Muscle of leg (tissue), 16 donors: ENCODE data around the gene PCP4L1. TPM values are rescaled to one million over a fixed set of nuclear protein-coding genes. Genes with fewer than 3 reads are reported as not detected.

Source experiments
- DNase-seq: peaks from one replicate; pipeline ENCODE4 v3.0.0; 2013
- H3K27ac ChIP-seq: one replicate; pipeline ENCODE4 v1.5.1; 2013; ENCODE audit warnings: mild to moderate bottlenecking, low read length, control low read depth
- H3K27me3 ChIP-seq: one replicate; pipeline ENCODE4 v1.6.1; 2013; ENCODE audit warnings: low read length; ENCODE audit not compliant: control insufficient read depth, insufficient read depth
- H3K36me3 ChIP-seq: one replicate; pipeline ENCODE4 v1.6.1; 2013; ENCODE audit warnings: low read length; ENCODE audit not compliant: control insufficient read depth, insufficient read depth
- H3K4me1 ChIP-seq: one replicate; pipeline ENCODE4 v1.6.1; 2013; ENCODE audit warnings: low read length; ENCODE audit not compliant: control insufficient read depth, insufficient read depth
- H3K4me3 ChIP-seq: one replicate; pipeline ENCODE4 v1.5.1; 2013; ENCODE audit warnings: low read length, control low read depth
- H3K9me3 ChIP-seq: replicated peaks from 2 replicates; pipeline ENCODE4 v1.6.1; 2013; ENCODE audit warnings: low read depth, low read length; ENCODE audit not compliant: control insufficient read depth
- WGBS: methylation state at CpG from one replicate; pipeline ENCODE4 v1.1.5; 2013; ENCODE audit warnings: missing lambda C conversion rate; ENCODE audit not compliant: insufficient coverage; 5-methylcytosine and 5-hydroxymethylcytosine counted together
- long read RNA-seq, 11 donors: transcript quantifications; one replicate each; lab custom pipeline, GENCODE V29; 2026
- polyA plus RNA-seq, 8 donors: library from polyadenylated mRNA; unstranded; fragments of 120-200 nt; gene quantifications; one replicate each; pipeline versions ENCODE4 v1.2.1 to v1.2.3, GENCODE V29; 2013; ENCODE audit warnings: inconsistent platforms in 1 of 8, low replicate concordance in 1 of 8; ENCODE audit not compliant: insufficient read length in 8 of 8, insufficient read depth in 1 of 8
- total RNA-seq: library from RNA; stranded (reverse); fragments of 120-200 nt; gene quantifications from one replicate; pipeline ENCODE4 v1.2.4, GENCODE V29; 2013

PCP4L1 gene
- total RNA-seq (0.04 TPM), polyA plus RNA-seq (1 to 10 TPM in 1 of 8 donors, under 1 TPM in 6, not detected in 1; 0.13 to 1.2 (median 0.37) TPM)
- long read RNA-seq, donor 1, result 0 reads
- long read RNA-seq, donor 2, result 0 reads
- long read RNA-seq, donor 3, result 0 reads
- long read RNA-seq, donor 4, result 0 reads
- long read RNA-seq, donor 5, result 0 reads
- long read RNA-seq, donor 6, result 0 reads
- long read RNA-seq, donor 7, result 0 reads
- long read RNA-seq, donor 8, result 0 reads
- long read RNA-seq, donor 9, result 0 reads
- long read RNA-seq, donor 10, result 0 reads
- long read RNA-seq, donor 11, result 0 reads

- H3K27ac ChIP-seq, result no peak within 1 kb of the TSS
- peak within 1 kb of the TSS; percentile 31 for H3K4me3 ChIP-seq
- peak; percentile 61 for DNase-seq
- H3K9me3 ChIP-seq, result peaks cover 9% of the 10 kb centered on the region
- H3K27me3 ChIP-seq, result peaks cover 40% of the 10 kb centered on the region
- H3K36me3 ChIP-seq, result no peaks in the 10 kb centered on the region
- WGBS, result under 1% methylated on average over 48 of the region's 62 CpGs
- peaks cover 18% of the 10 kb centered on the region for H3K4me1 ChIP-seq
These were observed at the start of gene PCP4L1 for GRCh38 chr1:161258439-161259344. Gene PCP4L1, plus strand, starts transcription at chr1:161258745. Its CDS starts 230 bp downstream, at chr1:161258975.

DNA sequence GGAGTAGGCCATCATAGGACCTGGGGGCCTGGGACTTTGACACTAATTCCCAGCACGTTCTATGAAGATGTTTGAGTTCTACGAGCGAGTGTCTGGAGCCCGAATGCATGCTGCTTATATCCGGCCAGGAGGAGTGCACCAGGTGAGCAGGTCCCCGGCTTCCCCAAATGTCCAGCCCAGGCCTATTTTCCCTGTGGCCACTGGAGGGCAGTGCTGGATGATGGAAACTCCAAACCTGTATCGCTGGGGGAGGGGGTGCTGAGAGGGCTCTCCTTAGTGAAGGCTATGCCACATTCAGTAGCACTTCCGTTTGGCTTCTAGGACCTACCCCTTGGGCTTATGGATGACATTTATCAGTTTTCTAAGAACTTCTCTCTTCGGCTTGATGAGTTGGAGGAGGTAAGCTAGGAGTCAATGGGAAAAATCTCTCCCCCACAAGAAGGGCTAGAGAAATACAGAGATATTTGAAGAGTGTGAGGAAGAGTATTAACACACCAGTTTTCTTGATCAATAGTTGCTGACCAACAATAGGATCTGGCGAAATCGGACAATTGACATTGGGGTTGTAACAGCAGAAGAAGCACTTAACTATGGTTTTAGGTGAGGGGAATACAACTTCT, 48.6 kb upstream of the PCP4L1 start:
- Histone ChIP-seq H3K9me3 (no peaks in the 10 kb centered on the region), H3K36me3 (peaks cover 70% of the 10 kb centered on the region), H3K4me3 (no peak overlapping the region), H3K27me3 (no peaks in the 10 kb centered on the region), H3K4me1 (no peaks in the 10 kb centered on the region), H3K27ac (no peak overlapping the region)
- 35% methylated on average over 6 of the region's 11 CpGs for WGBS
- DNase-seq, result peak; percentile 76

- Histone ChIP-seq H3K4me3 (no peak overlapping the region), H3K36me3 (peaks cover 52% of the 10 kb centered on the region), H3K4me1 (peaks cover 3% of the 10 kb centered on the region), H3K27me3 (no peaks in the 10 kb centered on the region), H3K27ac (no peak overlapping the region), H3K9me3 (no peaks in the 10 kb centered on the region)
- 82% methylated on average over 5 of the region's 9 CpGs for WGBS
- DNase-seq, result no peak
These were observed 44.2 kb upstream of the PCP4L1 start for GRCh38 chr1:161214369-161214768.

GRCh38 chr1:161215076-161215475, 43.5 kb upstream of the PCP4L1 start, which contains the start of gene FCER1G:
Gene FCER1G, plus strand, starts transcription at chr1:161215295. Its CDS starts 27 bp downstream, at chr1:161215322.
- DNase-seq, result peak; percentile 69
- no peaks in the 10 kb centered on the region for H3K27me3 ChIP-seq
- H3K9me3 ChIP-seq, result no peaks in the 10 kb centered on the region
- peaks cover 3% of the 10 kb centered on the region for H3K4me1 ChIP-seq
- WGBS, result 48% methylated on average over 8 of the region's 10 CpGs
- peak within 1 kb of the TSS; percentile 20 for H3K27ac ChIP-seq
- peaks cover 45% of the 10 kb centered on the region for H3K36me3 ChIP-seq
- H3K4me3 ChIP-seq, result peak within 1 kb of the TSS; percentile 34

DNA sequence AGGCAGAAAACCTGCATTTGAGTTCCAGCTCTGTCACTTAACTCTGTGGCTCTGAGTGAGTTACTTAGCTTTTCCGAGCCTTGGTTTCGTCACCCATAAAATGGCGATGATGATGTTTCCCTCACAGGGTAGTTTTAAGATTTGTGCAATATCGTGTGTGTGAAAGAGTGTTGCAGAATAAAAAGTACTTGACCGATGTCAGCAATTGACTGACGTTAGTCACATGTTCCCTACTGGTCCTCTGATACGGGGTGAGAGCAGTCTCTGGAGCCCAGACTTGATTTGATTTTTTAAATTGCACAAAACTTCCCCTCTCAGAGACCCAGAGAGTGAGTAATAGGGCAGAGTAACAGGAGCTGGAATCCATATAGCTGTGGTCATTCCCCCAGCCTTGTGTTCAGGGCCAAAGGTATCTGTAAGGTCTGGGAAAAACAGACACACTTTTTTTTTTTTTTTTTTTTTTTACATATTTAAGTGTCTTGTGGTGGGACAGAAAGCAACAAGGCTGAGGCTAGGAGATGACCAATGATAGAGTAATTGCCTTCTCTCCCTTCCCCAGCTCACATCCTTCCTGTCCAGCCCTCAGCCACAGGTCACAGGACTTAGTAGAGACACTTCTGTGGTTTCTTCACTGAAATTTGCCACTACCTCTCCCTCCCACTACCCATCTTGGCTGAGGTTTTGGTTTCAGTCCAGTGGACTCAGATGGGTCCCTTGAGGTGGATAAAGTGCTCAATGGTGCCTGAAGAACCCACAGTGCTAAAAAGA, 41.4 kb upstream of the PCP4L1 start:
- Histone ChIP-seq H3K4me3 (peak overlapping the region; percentile 25), H3K27ac (peak overlapping the region; percentile 47)
- 43% methylated on average over 4 of the region's 7 CpGs for WGBS

DNA sequence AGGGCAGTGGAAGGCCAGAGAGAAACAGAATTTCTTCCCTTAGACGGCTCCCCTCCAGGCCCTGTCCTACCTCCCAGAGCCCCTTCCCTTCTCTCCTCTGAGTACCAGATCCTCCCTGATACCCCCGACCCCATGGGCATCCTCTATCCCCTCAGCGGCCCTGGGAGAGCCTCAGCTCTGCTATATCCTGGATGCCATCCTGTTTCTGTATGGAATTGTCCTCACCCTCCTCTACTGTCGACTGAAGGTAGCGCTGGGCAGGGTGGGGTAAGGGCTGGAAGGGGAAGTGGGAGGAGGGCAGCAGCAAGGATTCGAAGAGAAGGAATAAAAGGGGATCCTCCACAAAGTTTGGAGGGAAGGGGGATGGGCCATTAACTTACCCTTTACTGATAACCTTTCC, 40.7 kb upstream of the PCP4L1 start:
- DNase-seq, result no peak
- 60% methylated on average over 1 of the region's 6 CpGs for WGBS
- no peaks in the 10 kb centered on the region for H3K9me3 ChIP-seq
- H3K27ac ChIP-seq, result no peak overlapping the region
- peaks cover 19% of the 10 kb centered on the region for H3K36me3 ChIP-seq
- no peaks in the 10 kb centered on the region for H3K27me3 ChIP-seq
- H3K4me1 ChIP-seq, result peaks cover 3% of the 10 kb centered on the region
- H3K4me3 ChIP-seq, result no peak overlapping the region

More for the DNA sequence above, 41.4 kb upstream of the PCP4L1 start:
- Histone ChIP-seq H3K27me3 (no peaks in the 10 kb centered on the region), H3K9me3 (no peaks in the 10 kb centered on the region), H3K36me3 (peaks cover 26% of the 10 kb centered on the region), H3K4me1 (peaks cover 3% of the 10 kb centered on the region)
- DNase-seq, result peak; percentile 29

- H3K27me3 ChIP-seq, result no peaks in the 10 kb centered on the region
- no peak overlapping the region for H3K27ac ChIP-seq
- H3K9me3 ChIP-seq, result no peaks in the 10 kb centered on the region
- H3K36me3 ChIP-seq, result peaks cover 12% of the 10 kb centered on the region
- WGBS, result 86% methylated on average over 4 of the region's 8 CpGs
- no peak overlapping the region for H3K4me3 ChIP-seq
- no peak for DNase-seq
- H3K4me1 ChIP-seq, result peaks cover 3% of the 10 kb centered on the region
These were observed 40.1 kb upstream of the PCP4L1 start for GRCh38 chr1:161218301-161219077.

GRCh38 chr1:161219078-161219892, 39.3 kb upstream of the PCP4L1 start:
- H3K9me3 ChIP-seq, result no peaks in the 10 kb centered on the region
- no peaks in the 10 kb centered on the region for H3K27me3 ChIP-seq
- H3K36me3 ChIP-seq, result peaks cover 4% of the 10 kb centered on the region
- 79% methylated on average over 4 of the region's 5 CpGs for WGBS
- H3K27ac ChIP-seq, result no peak overlapping the region
- no peak for DNase-seq
- peaks cover 3% of the 10 kb centered on the region for H3K4me1 ChIP-seq
- no peak overlapping the region for H3K4me3 ChIP-seq
